Spleen (tissue), 11 donors: ENCODE data around the gene RHOBTB3. TPM values are rescaled to one million over a fixed set of nuclear protein-coding genes. Genes with fewer than 3 reads are reported as not detected.
"Not testable (repeated sequence)": the region's sequence is repeated elsewhere in the genome, so short reads cannot be mapped to it uniquely, and the experiment has no call there.

Source experiments
- DNase-seq: peaks from one replicate; pipeline ENCODE4 v3.0.0-alpha.2; 2020
- H3K27ac ChIP-seq, 8 donors: fragments of 200-600 bp; sonication (generic) in 7 of 8; 1 replicate in 4 of 8; 2 replicates in 4 of 8; pipeline versions ENCODE4 v1.5.0 to v1.8.0; 2016 to 2021; ENCODE audit warnings: inconsistent platforms in 4 of 8, mild to moderate bottlenecking in 4 of 8, moderate library complexity in 1 of 8
- H3K27me3 ChIP-seq, 7 donors: fragments of 200-600 bp; sonication (generic) in 6 of 7; replicated peaks in 1 of 7; 1 replicate in 4 of 7; 2 replicates in 3 of 7; pipeline versions ENCODE4 v1.5.0 to v1.8.0; 2016 to 2021; ENCODE audit warnings: inconsistent platforms in 3 of 7, mild to moderate bottlenecking in 1 of 7
- H3K36me3 ChIP-seq, 6 donors: fragments of 200-600 bp; sonication (generic) in 5 of 6; 1 replicate in 4 of 6; 2 replicates in 2 of 6; pipeline versions ENCODE4 v1.5.0 to v1.8.0; 2016 to 2021; ENCODE audit warnings: inconsistent platforms in 2 of 6
- H3K4me1 ChIP-seq, 6 donors: fragments of 200-600 bp; sonication (generic) in 5 of 6; 1 replicate in 3 of 6; 2 replicates in 3 of 6; pipeline versions ENCODE4 v1.5.0 to v1.8.0; 2016 to 2021; ENCODE audit warnings: inconsistent platforms in 3 of 6
- H3K4me3 ChIP-seq, 8 donors: fragments of 200-600 bp; sonication (generic) in 7 of 8; 1 replicate in 4 of 8; 2 replicates in 4 of 8; pipeline versions ENCODE4 v1.5.0 to v1.8.0; 2016 to 2021; ENCODE audit warnings: inconsistent platforms in 4 of 8, mild to moderate bottlenecking in 4 of 8, moderate library complexity in 2 of 8
- H3K9me3 ChIP-seq, 8 donors: fragments of 200-600 bp; sonication (generic) in 7 of 8; 1 replicate in 4 of 8; 2 replicates in 4 of 8; pipeline versions ENCODE4 v1.5.0 to v1.8.0; 2016 to 2021; ENCODE audit warnings: inconsistent platforms in 4 of 8
- CTCF ChIP-seq, 11 experiments: fragments of 200-600 bp in 7 of 11; fragments of 450-650 bp in 4 of 11; sonication (generic) in 4 of 11; IDR thresholded peaks in 8 of 11; conservative IDR thresholded peaks in 3 of 11; 1 replicate in 7 of 11; 2 replicates in 4 of 11; pipeline versions ENCODE4 v1.4.0 to v1.8.0; 2016 to 2021; ENCODE audit warnings: antibody characterized with exemption in 11 of 11, inconsistent platforms in 4 of 11, mild to moderate bottlenecking in 1 of 11
- POLR2A ChIP-seq, 3 donors: fragments of 450-650 bp; IDR thresholded peaks; one replicate each; pipeline ENCODE4 v1.5.1; 2017; ENCODE audit warnings: antibody characterized with exemption in 3 of 3, mild to moderate bottlenecking in 1 of 3
- POLR2AphosphoS5 ChIP-seq, 3 donors: sonication (generic); formaldehyde crosslinking; IDR thresholded peaks; one replicate each; pipeline ENCODE4 v1.5.1; 2017; ENCODE audit warnings: antibody characterized with exemption in 3 of 3
- WGBS, 5 donors: extraction: QIAGEN DNeasy Blood & Tissue Kit in 3 of 5; methylation state at CpG; one replicate each; pipeline versions ENCODE4 v1.1.5 to v1.1.7; 2013 to 2018; 5-methylcytosine and 5-hydroxymethylcytosine counted together
- intact Hi-C: fragments of 100-400 bp; cut with DNase I; formaldehyde crosslinking; loops from one replicate; pipeline ENCODE4 v1.15.0; 2023; ENCODE audit warnings: low total_unique reads
- polyA plus RNA-seq, 3 donors: library from polyadenylated mRNA; stranded (reverse); fragments of 200-250 nt; gene quantifications; one replicate each; pipeline ENCODE4 v1.2.1, GENCODE V29; 2013
- total RNA-seq, 7 donors: library from RNA; depleted of rRNA in 3 of 7; stranded (reverse); fragments of >200 nt in 3 of 7; fragmentation: NEBNext Ultra II Directional in 4 of 7; extraction: Animal tissue kit (Norgen Biotek cat#: 25700) in 4 of 7; gene quantifications; one replicate each; pipeline versions ENCODE4 v1.1.0 to v1.2.1, GENCODE V29; 2016 to 2021
- donor health status: healthy with polysubstance abuse.
- donor health status: DM: no; HTN: no; CAD: no; lungs with moderate emphysema.
- donor health status: DM: no; HTN: no; CAD: no.
- donor health status: Bipolar disorder and iron deficiency.
- donor health status: healthy.
- donor health status: DM: no; HTN: no; CAD: no.
- donor health status: DM: yes; HTN: yes; CAD: no.

RHOBTB3 gene
- total and polyA plus RNA-seq, 10 donors = 4.5 to 71.1 (median 38.4) TPM

DNA sequence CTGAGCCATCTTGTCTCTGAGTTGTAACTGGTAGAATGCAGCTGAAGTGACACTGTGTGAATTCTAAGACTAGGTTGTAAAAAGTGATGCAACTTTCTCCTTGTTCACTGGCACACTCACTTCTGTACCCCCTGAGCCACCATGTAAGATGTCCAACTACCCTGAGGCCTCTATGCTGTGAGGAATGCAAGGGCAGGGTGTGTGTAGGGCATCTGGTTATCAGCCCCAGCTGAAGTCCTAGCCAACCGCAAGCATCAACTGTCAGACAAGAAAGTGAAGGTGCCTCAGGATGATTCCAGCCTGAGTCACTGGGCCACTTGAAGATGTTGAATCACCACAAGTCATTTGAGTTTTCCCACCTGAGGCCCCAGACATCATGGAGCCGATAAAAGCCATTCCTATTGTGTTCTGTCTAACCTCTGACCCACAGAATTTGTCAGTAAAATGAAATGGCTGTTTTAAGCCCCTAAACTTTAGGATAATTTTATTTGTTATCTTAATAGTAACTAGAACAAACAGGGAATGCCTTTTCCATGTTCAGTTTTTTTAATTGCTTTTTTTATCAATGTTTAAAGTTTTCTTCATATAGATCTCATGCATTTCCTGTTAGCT is 18.7 kb upstream of the RHOBTB3 start:
- H3K36me3 ChIP-seq = no peaks in the 10 kb centered on the region
- H3K4me3 ChIP-seq = no peak overlapping the region
- intact Hi-C loops = no loop called here
- TF ChIP-seq POLR2AphosphoS5 (IDR thresholded peaks at IDR 0.05) = no peak
- no peak for TF ChIP-seq POLR2A (IDR thresholded peaks at IDR 0.05)
- TF ChIP-seq CTCF (IDR thresholded peaks at IDR 0.05 in 8 of 11, conservative IDR thresholded peaks at IDR 0.05 in 3 of 11) = no peak
- H3K27ac ChIP-seq = no peak overlapping the region
- peaks cover 0 to 11% (median under 1%) of the 10 kb centered on the region in 6 donors for H3K4me1 ChIP-seq
- DNase-seq = no peak
- WGBS, 5 donors = 81 to 91% (median 84%) methylated on average over 2 of the region's 2 CpGs
- no peaks in the 10 kb centered on the region for H3K9me3 ChIP-seq
- no peaks in the 10 kb centered on the region for H3K27me3 ChIP-seq

DNA sequence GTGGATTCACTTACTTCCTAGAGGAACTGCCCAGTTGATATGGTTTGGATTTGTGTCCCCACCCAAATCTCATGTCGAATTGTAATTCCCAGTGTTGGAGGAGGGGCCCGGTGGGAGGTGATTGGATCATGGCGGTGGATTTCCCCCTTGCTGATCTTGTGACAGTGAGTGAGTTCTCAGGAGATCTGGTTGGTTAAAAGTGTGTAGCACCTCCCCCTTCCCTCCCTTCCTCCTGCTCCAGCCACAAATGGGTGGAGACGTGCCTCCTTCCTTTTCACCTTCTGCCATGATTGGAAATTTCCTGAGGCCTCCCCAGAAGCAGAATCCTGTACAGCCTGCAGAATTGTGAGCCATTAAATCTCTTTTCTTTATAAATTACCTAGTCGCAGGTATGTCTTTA is 17.9 kb upstream of the RHOBTB3 start:
- H3K27ac ChIP-seq, H3K4me3 ChIP-seq, H3K9me3 ChIP-seq, DNase-seq, H3K27me3 ChIP-seq, H3K36me3 ChIP-seq, intact Hi-C loops: not testable (repeated sequence)
- H3K4me1 ChIP-seq = peaks cover 0 to 16% (median 8%) of the 10 kb centered on the region in 6 donors
- 84 to 91% (median 88%) methylated on average over 4 to 5 of the region's 5 CpGs for WGBS, 5 donors

- H3K36me3 ChIP-seq = no peaks in the 10 kb centered on the region
- no peak for DNase-seq
- WGBS, 5 donors = 52 to 75% (median 68%) methylated on average over 4 of the region's 4 CpGs
- H3K4me1 ChIP-seq = peaks cover 0 to 22% (median 11%) of the 10 kb centered on the region in 6 donors
- TF ChIP-seq POLR2AphosphoS5 (IDR thresholded peaks at IDR 0.05) (no peak), POLR2A (IDR thresholded peaks at IDR 0.05) (no peak), CTCF (IDR thresholded peaks at IDR 0.05 in 8 of 11, conservative IDR thresholded peaks at IDR 0.05 in 3 of 11) (no peak)
- no peaks in the 10 kb centered on the region for H3K27me3 ChIP-seq
- H3K27ac ChIP-seq = no peak overlapping the region
- intact Hi-C loops = no loop called here
- no peaks in the 10 kb centered on the region for H3K9me3 ChIP-seq
- H3K4me3 ChIP-seq = no peak overlapping the region
These were observed 17.0 kb upstream of the RHOBTB3 start for GRCh38 chr5:95713960-95714710.

- Histone ChIP-seq H3K4me1 (peaks cover 0 to 22% (median 11%) of the 10 kb centered on the region in 6 donors), H3K4me3 (no peak overlapping the region), H3K27ac (no peak overlapping the region), H3K9me3 (no peaks in the 10 kb centered on the region), H3K36me3 (no peaks in the 10 kb centered on the region), H3K27me3 (no peaks in the 10 kb centered on the region)
- no peak for TF ChIP-seq POLR2AphosphoS5 (IDR thresholded peaks at IDR 0.05)
- no peak for TF ChIP-seq CTCF (IDR thresholded peaks at IDR 0.05 in 8 of 11, conservative IDR thresholded peaks at IDR 0.05 in 3 of 11)
- no peak for TF ChIP-seq POLR2A (IDR thresholded peaks at IDR 0.05)
- 71 to 91% (median 80%) methylated on average over 5 of the region's 5 CpGs for WGBS, 5 donors
- intact Hi-C loops = no loop called here
- no peak for DNase-seq
These were observed 15.2 kb upstream of the RHOBTB3 start for GRCh38 chr5:95715799-95716461.
